Ramos (cell line): ENCODE measurements around the gene NEU2.
"Not testable (repeated sequence)": the region's sequence is repeated elsewhere in the genome, so short reads cannot be mapped to it uniquely, and the experiment has no call there.

Experiments used
- in situ Hi-C: fragments of 300-500 bp; cut with MboI; formaldehyde crosslinking; loops from one replicate; pipeline ENCODE4 v1.14.3; 2022; ENCODE audit warnings: low sequenced_read_pairs; ENCODE audit not compliant: unreplicated experiment

NEU2 gene

GRCh38 chr2:233053928-233054784, 21.7 kb downstream of the NEU2 start:
- in situ Hi-C loops, result no loop called here

GRCh38 chr2:233055362-233055761, 22.9 kb downstream of the NEU2 start:
- in situ Hi-C loops, result no loop called here

GRCh38 chr2:233056961-233057605, 24.6 kb downstream of the NEU2 start:
- in situ Hi-C loops, result no loop called here

GRCh38 chr2:233058717-233059546, 26.5 kb downstream of the NEU2 start:
- in situ Hi-C loops, result no loop called here

GRCh38 chr2:233059547-233059796, 27.0 kb downstream of the NEU2 start:
- in situ Hi-C loops, result no loop called here

- in situ Hi-C loops, result no loop called here
These were observed 27.5 kb downstream of the NEU2 start, which contains the start of gene INPP5D for GRCh38 chr2:233059797-233060500. INPP5D (plus strand) TSS chr2:233060342; CDS start chr2:233060479, 137 bp downstream.

GRCh38 chr2:233060501-233060979, 28.1 kb downstream of the NEU2 start:
- in situ Hi-C loops, result no loop called here

- in situ Hi-C loops, result no loop called here
These were observed 28.6 kb downstream of the NEU2 start for GRCh38 chr2:233060980-233061590.

- in situ Hi-C loops, result no loop called here
These were observed 29.3 kb downstream of the NEU2 start for GRCh38 chr2:233061591-233062450.

GRCh38 chr2:233062451-233062850, 30.0 kb downstream of the NEU2 start:
- in situ Hi-C loops, result no loop called here

GRCh38 chr2:233062946-233063268, 30.4 kb downstream of the NEU2 start:
- in situ Hi-C loops, result no loop called here

- in situ Hi-C loops, result no loop called here
These were observed 30.9 kb downstream of the NEU2 start for GRCh38 chr2:233063269-233063975.

GRCh38 chr2:233063976-233064411, 31.5 kb downstream of the NEU2 start:
- in situ Hi-C loops, result no loop called here

GRCh38 chr2:233064530-233065199, 32.2 kb downstream of the NEU2 start:
- in situ Hi-C loops, result no loop called here

GRCh38 chr2:233065200-233065589, 32.7 kb downstream of the NEU2 start:
- in situ Hi-C loops, result not testable (repeated sequence)

GRCh38 chr2:233065954-233066470, 33.5 kb downstream of the NEU2 start:
- in situ Hi-C loops, result no loop called here

- in situ Hi-C loops, result no loop called here
These were observed 36.4 kb downstream of the NEU2 start for GRCh38 chr2:233068762-233069418.
